ENCODE data around the gene CYP1A1. TPM values are rescaled to one million over a fixed set of nuclear protein-coding genes. Genes with fewer than 3 reads are reported as not detected.

The CYP1A1 gene
- total and polyA plus RNA-seq, 2 experiments from 2014 or later = 0.16 to 1.4 TPM

DNA sequence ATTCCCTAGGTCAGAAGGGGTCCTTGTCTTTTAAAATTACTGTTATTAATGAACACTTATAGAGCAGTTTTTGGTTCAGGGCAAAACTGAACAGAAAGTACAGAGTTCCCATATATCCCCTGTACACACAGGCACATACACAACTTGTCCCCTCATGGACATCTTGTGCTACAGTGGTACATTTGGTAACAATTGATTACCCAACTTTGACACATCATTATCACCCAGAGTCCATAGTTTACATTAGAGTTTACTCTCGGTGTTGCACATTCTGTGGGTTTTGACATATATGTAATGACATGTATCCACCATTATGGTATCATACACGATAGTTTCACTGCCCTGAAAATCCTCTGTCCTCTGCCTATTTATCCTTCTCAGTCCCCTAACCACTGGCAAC is 28.5 kb downstream of the CYP1A1 start:
- Histone ChIP-seq H3K4me1 (ENCODE audit: insufficient read depth) (peaks cover 4% of the 10 kb centered on the region; the same call in 1 of the 2 replicates), H3K9me2 (ENCODE audit: insufficient read depth) (no peaks in the 10 kb centered on the region), H3K36me3 (ENCODE audit: insufficient read depth) (no peaks in the 10 kb centered on the region), H3K27ac (ENCODE audit: low read depth) (peak overlapping the region; percentile 83), H3F3A (replicated peaks; ENCODE audit: low read depth) (no peaks in the 10 kb centered on the region; the same call in 1 of the 2 replicates), H2AFZ (peak overlapping the region; percentile 99), H3K4me2 (peak overlapping the region; percentile 87), H3K4me3 (peak overlapping the region; percentile 89), H4K20me1 (replicated peaks; ENCODE audit: insufficient read depth) (peaks cover 7% of the 10 kb centered on the region), H3K27me3 (ENCODE audit: insufficient read depth) (no peaks in the 10 kb centered on the region), H3K79me2 (replicated peaks; ENCODE audit: insufficient read depth) (peaks cover 39% of the 10 kb centered on the region)
- Mint-ChIP-seq H3K4me3 (peak overlapping the region; percentile 100), H3K27ac (no peak overlapping the region), H3K27me3 (ENCODE audit: insufficient read depth, low read depth, poor library complexity) (peaks cover 16% of the 10 kb centered on the region), H3K4me1 (peaks cover 8% of the 10 kb centered on the region; the same call in 2 of the 3 replicates), H3K9me3 (no peaks in the 10 kb centered on the region; the same call in 2 of the 3 replicates), H3K36me3 (ENCODE audit: low read depth) (no peaks in the 10 kb centered on the region)
- TF ChIP-seq, protein P1, sequence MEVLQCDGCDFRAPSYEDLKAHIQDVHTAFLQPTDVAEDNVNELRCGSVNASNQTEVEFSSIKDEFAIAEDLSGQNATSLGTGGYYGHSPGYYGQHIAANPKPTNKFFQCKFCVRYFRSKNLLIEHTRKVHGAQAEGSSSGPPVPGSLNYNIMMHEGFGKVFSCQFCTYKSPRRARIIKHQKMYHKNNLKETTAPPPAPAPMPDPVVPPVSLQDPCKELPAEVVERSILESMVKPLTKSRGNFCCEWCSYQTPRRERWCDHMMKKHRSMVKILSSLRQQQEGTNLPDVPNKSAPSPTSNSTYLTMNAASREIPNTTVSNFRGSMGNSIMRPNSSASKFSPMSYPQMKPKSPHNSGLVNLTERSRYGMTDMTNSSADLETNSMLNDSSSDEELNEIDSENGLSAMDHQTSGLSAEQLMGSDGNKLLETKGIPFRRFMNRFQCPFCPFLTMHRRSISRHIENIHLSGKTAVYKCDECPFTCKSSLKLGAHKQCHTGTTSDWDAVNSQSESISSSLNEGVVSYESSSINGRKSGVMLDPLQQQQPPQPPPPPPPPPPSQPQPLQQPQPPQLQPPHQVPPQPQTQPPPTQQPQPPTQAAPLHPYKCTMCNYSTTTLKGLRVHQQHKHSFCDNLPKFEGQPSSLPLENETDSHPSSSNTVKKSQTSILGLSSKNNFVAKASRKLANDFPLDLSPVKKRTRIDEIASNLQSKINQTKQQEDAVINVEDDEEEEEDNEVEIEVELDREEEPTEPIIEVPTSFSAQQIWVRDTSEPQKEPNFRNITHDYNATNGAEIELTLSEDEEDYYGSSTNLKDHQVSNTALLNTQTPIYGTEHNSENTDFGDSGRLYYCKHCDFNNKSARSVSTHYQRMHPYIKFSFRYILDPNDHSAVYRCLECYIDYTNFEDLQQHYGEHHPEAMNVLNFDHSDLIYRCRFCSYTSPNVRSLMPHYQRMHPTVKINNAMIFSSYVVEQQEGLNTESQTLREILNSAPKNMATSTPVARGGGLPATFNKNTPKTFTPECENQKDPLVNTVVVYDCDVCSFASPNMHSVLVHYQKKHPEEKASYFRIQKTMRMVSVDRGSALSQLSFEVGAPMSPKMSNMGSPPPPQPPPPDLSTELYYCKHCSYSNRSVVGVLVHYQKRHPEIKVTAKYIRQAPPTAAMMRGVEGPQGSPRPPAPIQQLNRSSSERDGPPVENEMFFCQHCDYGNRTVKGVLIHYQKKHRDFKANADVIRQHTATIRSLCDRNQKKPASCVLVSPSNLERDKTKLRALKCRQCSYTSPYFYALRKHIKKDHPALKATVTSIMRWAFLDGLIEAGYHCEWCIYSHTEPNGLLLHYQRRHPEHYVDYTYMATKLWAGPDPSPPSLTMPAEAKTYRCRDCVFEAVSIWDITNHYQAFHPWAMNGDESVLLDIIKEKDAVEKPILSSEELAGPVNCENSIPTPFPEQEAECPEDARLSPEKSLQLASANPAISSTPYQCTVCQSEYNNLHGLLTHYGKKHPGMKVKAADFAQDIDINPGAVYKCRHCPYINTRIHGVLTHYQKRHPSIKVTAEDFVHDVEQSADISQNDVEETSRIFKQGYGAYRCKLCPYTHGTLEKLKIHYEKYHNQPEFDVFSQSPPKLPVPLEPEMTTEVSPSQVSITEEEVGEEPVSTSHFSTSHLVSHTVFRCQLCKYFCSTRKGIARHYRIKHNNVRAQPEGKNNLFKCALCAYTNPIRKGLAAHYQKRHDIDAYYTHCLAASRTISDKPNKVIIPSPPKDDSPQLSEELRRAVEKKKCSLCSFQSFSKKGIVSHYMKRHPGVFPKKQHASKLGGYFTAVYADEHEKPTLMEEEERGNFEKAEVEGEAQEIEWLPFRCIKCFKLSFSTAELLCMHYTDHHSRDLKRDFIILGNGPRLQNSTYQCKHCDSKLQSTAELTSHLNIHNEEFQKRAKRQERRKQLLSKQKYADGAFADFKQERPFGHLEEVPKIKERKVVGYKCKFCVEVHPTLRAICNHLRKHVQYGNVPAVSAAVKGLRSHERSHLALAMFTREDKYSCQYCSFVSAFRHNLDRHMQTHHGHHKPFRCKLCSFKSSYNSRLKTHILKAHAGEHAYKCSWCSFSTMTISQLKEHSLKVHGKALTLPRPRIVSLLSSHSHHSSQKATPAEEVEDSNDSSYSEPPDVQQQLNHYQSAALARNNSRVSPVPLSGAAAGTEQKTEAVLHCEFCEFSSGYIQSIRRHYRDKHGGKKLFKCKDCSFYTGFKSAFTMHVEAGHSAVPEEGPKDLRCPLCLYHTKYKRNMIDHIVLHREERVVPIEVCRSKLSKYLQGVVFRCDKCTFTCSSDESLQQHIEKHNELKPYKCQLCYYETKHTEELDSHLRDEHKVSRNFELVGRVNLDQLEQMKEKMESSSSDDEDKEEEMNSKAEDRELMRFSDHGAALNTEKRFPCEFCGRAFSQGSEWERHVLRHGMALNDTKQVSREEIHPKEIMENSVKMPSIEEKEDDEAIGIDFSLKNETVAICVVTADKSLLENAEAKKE (CRISPR knock-in tag; IDR thresholded peaks at IDR 0.05) = no peak
- no peak for TF ChIP-seq EZH2phosphoT487 (IDR thresholded peaks at IDR 0.05; ENCODE audit: unreplicated experiment)
- no peak for TF ChIP-seq POLR2AphosphoS5 (IDR thresholded peaks at IDR 0.05; ENCODE audit: low read depth)
- TF ChIP-seq CTCF (conservative IDR thresholded peaks at IDR 0.05; ENCODE audit: low read depth in 2 of 2) = no peak
- TF ChIP-seq CREB1 (CRISPR knock-in tag; IDR thresholded peaks at IDR 0.05; ENCODE audit: low read depth) = no peak
- TF ChIP-seq ZNF114 (CRISPR knock-in tag; IDR thresholded peaks at IDR 0.05) = no peak
- no peak for TF ChIP-seq JUNB (IDR thresholded peaks at IDR 0.05; ENCODE audit: unreplicated experiment)
- TF ChIP-seq ZNF331 (CRISPR knock-in tag; IDR thresholded peaks at IDR 0.05; ENCODE audit: low read depth) = no peak
- no peak for TF ChIP-seq STAT1 (IDR thresholded peaks at IDR 0.05; ENCODE audit: unreplicated experiment)
- TF ChIP-seq, protein P2, sequence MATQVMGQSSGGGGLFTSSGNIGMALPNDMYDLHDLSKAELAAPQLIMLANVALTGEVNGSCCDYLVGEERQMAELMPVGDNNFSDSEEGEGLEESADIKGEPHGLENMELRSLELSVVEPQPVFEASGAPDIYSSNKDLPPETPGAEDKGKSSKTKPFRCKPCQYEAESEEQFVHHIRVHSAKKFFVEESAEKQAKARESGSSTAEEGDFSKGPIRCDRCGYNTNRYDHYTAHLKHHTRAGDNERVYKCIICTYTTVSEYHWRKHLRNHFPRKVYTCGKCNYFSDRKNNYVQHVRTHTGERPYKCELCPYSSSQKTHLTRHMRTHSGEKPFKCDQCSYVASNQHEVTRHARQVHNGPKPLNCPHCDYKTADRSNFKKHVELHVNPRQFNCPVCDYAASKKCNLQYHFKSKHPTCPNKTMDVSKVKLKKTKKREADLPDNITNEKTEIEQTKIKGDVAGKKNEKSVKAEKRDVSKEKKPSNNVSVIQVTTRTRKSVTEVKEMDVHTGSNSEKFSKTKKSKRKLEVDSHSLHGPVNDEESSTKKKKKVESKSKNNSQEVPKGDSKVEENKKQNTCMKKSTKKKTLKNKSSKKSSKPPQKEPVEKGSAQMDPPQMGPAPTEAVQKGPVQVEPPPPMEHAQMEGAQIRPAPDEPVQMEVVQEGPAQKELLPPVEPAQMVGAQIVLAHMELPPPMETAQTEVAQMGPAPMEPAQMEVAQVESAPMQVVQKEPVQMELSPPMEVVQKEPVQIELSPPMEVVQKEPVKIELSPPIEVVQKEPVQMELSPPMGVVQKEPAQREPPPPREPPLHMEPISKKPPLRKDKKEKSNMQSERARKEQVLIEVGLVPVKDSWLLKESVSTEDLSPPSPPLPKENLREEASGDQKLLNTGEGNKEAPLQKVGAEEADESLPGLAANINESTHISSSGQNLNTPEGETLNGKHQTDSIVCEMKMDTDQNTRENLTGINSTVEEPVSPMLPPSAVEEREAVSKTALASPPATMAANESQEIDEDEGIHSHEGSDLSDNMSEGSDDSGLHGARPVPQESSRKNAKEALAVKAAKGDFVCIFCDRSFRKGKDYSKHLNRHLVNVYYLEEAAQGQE (IDR thresholded peaks at IDR 0.05; ENCODE audit: unreplicated experiment) = no peak
- TF ChIP-seq NANOG (IDR thresholded peaks at IDR 0.05; ENCODE audit: borderline replicate concordance) = no peak
- no peak for TF ChIP-seq EZH2 (IDR thresholded peaks at IDR 0.05; ENCODE audit: low read depth, unreplicated experiment)
- no peak for TF ChIP-seq ETS1 (IDR thresholded peaks at IDR 0.05)
- no peak for DNase-seq (ENCODE audit: low spot score)
- ATAC-seq = no peak

Measured in GM23338 (cell line).